HepG2 (cell line): ENCODE data around the gene MISP3. TPM values are rescaled to one million over a fixed set of nuclear protein-coding genes. Genes with fewer than 3 reads are reported as not detected.
A peak's percentile ranks its signal among the peaks of the same experiment; 100 is the strongest.

Experiments
- CCAR2 ChIP-seq: fragments of 200-400 bp; formaldehyde crosslinking; optimal IDR thresholded peaks from 2 replicates; pipeline ENCODE3; 2018; ENCODE audit warnings: low read depth, mild to moderate bottlenecking, low read length, moderate library complexity
- FOXK1 ChIP-seq: sonication (generic); formaldehyde crosslinking; IDR thresholded peaks from 2 replicates; pipeline ENCODE4 v1.4.0; 2020; ENCODE audit warnings: low read depth, missing genetic modification reagents, borderline replicate concordance
- PHF21A ChIP-seq: sonication (generic); formaldehyde crosslinking; IDR thresholded peaks from 2 replicates; pipeline ENCODE4 v1.5.0; 2020; ENCODE audit warnings: mild to moderate bottlenecking, missing genetic modification reagents
- TOPORS ChIP-seq: sonication (generic); formaldehyde crosslinking; IDR thresholded peaks from 2 replicates; pipeline ENCODE4 v1.8.0; 2023; ENCODE audit warnings: mild to moderate bottlenecking, missing genetic modification reagents
- ZBTB20 ChIP-seq: sonication (generic); formaldehyde crosslinking; IDR thresholded peaks from 2 replicates; pipeline ENCODE4 v1.8.1; 2023; ENCODE audit warnings: missing genetic modification reagents, low read depth, mild to moderate bottlenecking, borderline replicate concordance
- ZBTB7A ChIP-seq: sonication (generic); formaldehyde crosslinking; IDR thresholded peaks from 2 replicates; pipeline ENCODE4 v1.8.0; 2022; ENCODE audit warnings: mild to moderate bottlenecking, missing genetic modification reagents
- ZEB1 ChIP-seq: IDR thresholded peaks from 2 replicates; pipeline ENCODE4 v1.6.1; 2012; ENCODE audit warnings: mild to moderate bottlenecking, low read depth, inconsistent platforms; ENCODE audit not compliant: insufficient replicate concordance
- ZNF547 ChIP-seq: sonication (generic); formaldehyde crosslinking; IDR thresholded peaks from 2 replicates; pipeline ENCODE4 v1.5.1; 2020; ENCODE audit warnings: mild to moderate bottlenecking, missing genetic modification reagents
- ZNF652 ChIP-seq: IDR thresholded peaks from 2 replicates; pipeline ENCODE4 v1.6.1; 2016; ENCODE audit warnings: low read depth, borderline replicate concordance
- polyA plus RNA-seq, 8 experiments: library from polyadenylated mRNA; depleted of rRNA in 3 of 8; stranded (reverse) in 7 of 8; unstranded in 1 of 8; fragments of >200 nt; fragmentation: Illumina TruSeq in 4 of 8; extraction: Trizol in 4 of 8; gene quantifications; 2 replicates each; pipeline versions ENCODE4 v1.2.1 to v1.2.3, GENCODE V29; 2011 to 2016; ENCODE audit warnings: low read depth in 4 of 8, missing spikeins in 1 of 8, mixed read lengths in 1 of 8; ENCODE audit not compliant: insufficient read depth in 1 of 8
- total RNA-seq, 5 experiments: library from RNA; depleted of rRNA; stranded (reverse); fragments of >200 nt; fragmentation: Illumina TruSeq; extraction: Trizol; gene quantifications; 2 replicates each; pipeline ENCODE4 v1.2.3, GENCODE V29; 2016; ENCODE audit warnings: low read depth in 1 of 5
- TF ChIP-seq, protein P1 (sequence below): sonication (generic); IDR thresholded peaks from 2 replicates; pipeline ENCODE4 v1.6.1; 2016; ENCODE audit warnings: low read depth, borderline replicate concordance
- TF ChIP-seq, protein P2 (sequence below): IDR thresholded peaks from 2 replicates; pipeline ENCODE4 v1.6.1; 2016; ENCODE audit warnings: missing compliant biosample characterization, missing genetic modification reagents, borderline replicate concordance
- TF ChIP-seq, protein P3 (sequence below): sonication (generic); formaldehyde crosslinking; IDR thresholded peaks from 2 replicates; pipeline ENCODE4 v1.8.0; 2022; ENCODE audit warnings: mild to moderate bottlenecking, missing genetic modification reagents, moderate library complexity
- TF ChIP-seq, protein P4 (sequence below): fragments of 450-650 bp; IDR thresholded peaks from 2 replicates; pipeline ENCODE4 v1.6.1; 2017; ENCODE audit warnings: mild to moderate bottlenecking
- TF ChIP-seq, protein P5 (sequence below): sonication (generic); formaldehyde crosslinking; IDR thresholded peaks from 2 replicates; pipeline ENCODE4 v1.4.0; 2020; ENCODE audit warnings: missing genetic modification reagents, borderline replicate concordance
- TF ChIP-seq, protein P6 (sequence below): sonication (generic); formaldehyde crosslinking; IDR thresholded peaks from 2 replicates; pipeline ENCODE4 v1.8.1; 2022; ENCODE audit warnings: low read depth, mild to moderate bottlenecking, missing genetic modification reagents

MISP3 gene
- total and polyA plus RNA-seq, 2 of the 13 experiments (the other 11 are each of a cell fraction or from before 2014, with no cell fraction given): 2.5 to 5.4 TPM

DNA sequence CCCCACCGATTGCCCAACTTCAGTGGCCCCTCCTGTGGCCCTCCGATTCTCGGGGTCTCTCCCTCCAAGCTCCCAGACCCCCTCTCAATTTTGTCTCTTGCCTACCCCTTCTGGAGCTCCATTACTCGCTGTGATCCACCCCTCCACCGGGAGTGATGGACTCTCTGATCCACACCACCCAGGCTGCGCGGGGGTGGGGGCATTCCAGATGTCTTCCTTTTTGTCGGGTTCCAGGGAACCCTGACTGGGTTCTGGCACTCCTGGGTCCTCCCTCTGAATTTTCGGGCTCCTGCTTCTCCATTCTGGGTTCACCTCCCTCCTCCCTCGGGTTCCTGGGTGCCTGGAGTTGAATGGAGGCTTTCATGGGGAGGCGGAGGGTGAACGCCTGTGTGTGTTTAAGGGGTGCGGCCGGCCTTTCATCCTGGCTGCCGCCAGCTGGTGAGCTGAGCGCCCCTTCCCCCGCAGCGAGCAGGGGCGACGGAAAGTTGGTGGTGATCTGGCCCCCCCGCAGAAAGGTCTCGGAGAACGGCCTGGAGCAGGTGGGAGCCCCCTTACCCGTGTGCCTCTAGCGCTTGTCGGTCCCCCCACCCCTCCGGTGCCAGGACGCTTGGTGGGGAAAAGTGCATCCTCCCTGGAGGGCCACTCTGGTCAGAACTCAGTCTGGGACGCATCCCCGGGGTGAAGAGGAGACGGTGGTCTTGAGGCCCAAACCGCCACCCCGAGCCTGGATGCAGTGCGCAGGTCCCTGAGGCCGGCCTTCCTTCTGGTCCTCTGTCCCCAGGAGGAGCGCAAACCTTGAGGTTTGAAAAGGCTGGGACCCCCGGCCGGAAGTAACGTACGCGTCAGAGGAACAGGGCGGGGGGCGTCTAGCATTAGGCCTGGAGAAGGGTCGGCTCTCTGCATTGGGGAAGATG lies 1.6 kb downstream of the MISP3 start (continued):
- no peak for TF ChIP-seq ZBTB20 (CRISPR knock-in tag)
- peak; percentile 58; the same call in 1 of the 2 replicates for TF ChIP-seq ZBTB7A (CRISPR knock-in tag)
- TF ChIP-seq, protein P1, sequence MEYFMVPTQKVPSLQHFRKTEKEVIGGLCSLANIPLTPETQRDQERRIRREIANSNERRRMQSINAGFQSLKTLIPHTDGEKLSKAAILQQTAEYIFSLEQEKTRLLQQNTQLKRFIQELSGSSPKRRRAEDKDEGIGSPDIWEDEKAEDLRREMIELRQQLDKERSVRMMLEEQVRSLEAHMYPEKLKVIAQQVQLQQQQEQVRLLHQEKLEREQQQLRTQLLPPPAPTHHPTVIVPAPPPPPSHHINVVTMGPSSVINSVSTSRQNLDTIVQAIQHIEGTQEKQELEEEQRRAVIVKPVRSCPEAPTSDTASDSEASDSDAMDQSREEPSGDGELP: peak; percentile 86
- TF ChIP-seq, protein P2, sequence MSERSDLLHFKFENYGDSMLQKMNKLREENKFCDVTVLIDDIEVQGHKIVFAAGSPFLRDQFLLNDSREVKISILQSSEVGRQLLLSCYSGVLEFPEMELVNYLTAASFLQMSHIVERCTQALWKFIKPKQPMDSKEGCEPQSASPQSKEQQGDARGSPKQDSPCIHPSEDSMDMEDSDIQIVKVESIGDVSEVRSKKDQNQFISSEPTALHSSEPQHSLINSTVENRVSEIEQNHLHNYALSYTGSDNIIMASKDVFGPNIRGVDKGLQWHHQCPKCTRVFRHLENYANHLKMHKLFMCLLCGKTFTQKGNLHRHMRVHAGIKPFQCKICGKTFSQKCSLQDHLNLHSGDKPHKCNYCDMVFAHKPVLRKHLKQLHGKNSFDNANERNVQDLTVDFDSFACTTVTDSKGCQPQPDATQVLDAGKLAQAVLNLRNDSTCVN: 0 out of 2 replicates have a peak, but pooled peaks have one; percentile 16
- TF ChIP-seq, protein P3, sequence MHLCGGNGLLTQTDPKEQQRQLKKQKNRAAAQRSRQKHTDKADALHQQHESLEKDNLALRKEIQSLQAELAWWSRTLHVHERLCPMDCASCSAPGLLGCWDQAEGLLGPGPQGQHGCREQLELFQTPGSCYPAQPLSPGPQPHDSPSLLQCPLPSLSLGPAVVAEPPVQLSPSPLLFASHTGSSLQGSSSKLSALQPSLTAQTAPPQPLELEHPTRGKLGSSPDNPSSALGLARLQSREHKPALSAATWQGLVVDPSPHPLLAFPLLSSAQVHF (CRISPR knock-in tag): no peak
- no peak for TF ChIP-seq ZEB1
- TF ChIP-seq ZNF547 (CRISPR knock-in tag): 0 out of 2 replicates have a peak, but pooled peaks have one; percentile 32
- TF ChIP-seq, protein P4, sequence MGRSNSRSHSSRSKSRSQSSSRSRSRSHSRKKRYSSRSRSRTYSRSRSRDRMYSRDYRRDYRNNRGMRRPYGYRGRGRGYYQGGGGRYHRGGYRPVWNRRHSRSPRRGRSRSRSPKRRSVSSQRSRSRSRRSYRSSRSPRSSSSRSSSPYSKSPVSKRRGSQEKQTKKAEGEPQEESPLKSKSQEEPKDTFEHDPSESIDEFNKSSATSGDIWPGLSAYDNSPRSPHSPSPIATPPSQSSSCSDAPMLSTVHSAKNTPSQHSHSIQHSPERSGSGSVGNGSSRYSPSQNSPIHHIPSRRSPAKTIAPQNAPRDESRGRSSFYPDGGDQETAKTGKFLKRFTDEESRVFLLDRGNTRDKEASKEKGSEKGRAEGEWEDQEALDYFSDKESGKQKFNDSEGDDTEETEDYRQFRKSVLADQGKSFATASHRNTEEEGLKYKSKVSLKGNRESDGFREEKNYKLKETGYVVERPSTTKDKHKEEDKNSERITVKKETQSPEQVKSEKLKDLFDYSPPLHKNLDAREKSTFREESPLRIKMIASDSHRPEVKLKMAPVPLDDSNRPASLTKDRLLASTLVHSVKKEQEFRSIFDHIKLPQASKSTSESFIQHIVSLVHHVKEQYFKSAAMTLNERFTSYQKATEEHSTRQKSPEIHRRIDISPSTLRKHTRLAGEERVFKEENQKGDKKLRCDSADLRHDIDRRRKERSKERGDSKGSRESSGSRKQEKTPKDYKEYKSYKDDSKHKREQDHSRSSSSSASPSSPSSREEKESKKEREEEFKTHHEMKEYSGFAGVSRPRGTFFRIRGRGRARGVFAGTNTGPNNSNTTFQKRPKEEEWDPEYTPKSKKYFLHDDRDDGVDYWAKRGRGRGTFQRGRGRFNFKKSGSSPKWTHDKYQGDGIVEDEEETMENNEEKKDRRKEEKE: no peak
- TF ChIP-seq, protein P5, sequence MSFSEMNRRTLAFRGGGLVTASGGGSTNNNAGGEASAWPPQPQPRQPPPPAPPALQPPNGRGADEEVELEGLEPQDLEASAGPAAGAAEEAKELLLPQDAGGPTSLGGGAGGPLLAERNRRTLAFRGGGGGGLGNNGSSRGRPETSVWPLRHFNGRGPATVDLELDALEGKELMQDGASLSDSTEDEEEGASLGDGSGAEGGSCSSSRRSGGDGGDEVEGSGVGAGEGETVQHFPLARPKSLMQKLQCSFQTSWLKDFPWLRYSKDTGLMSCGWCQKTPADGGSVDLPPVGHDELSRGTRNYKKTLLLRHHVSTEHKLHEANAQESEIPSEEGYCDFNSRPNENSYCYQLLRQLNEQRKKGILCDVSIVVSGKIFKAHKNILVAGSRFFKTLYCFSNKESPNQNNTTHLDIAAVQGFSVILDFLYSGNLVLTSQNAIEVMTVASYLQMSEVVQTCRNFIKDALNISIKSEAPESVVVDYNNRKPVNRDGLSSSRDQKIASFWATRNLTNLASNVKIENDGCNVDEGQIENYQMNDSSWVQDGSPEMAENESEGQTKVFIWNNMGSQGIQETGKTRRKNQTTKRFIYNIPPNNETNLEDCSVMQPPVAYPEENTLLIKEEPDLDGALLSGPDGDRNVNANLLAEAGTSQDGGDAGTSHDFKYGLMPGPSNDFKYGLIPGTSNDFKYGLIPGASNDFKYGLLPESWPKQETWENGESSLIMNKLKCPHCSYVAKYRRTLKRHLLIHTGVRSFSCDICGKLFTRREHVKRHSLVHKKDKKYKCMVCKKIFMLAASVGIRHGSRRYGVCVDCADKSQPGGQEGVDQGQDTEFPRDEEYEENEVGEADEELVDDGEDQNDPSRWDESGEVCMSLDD (CRISPR knock-in tag): peak; percentile 30; the same call in 1 of the 2 replicates
- TF ChIP-seq CCAR2: peak; percentile 56
- TF ChIP-seq FOXK1: no peak
- TF ChIP-seq, protein P6, sequence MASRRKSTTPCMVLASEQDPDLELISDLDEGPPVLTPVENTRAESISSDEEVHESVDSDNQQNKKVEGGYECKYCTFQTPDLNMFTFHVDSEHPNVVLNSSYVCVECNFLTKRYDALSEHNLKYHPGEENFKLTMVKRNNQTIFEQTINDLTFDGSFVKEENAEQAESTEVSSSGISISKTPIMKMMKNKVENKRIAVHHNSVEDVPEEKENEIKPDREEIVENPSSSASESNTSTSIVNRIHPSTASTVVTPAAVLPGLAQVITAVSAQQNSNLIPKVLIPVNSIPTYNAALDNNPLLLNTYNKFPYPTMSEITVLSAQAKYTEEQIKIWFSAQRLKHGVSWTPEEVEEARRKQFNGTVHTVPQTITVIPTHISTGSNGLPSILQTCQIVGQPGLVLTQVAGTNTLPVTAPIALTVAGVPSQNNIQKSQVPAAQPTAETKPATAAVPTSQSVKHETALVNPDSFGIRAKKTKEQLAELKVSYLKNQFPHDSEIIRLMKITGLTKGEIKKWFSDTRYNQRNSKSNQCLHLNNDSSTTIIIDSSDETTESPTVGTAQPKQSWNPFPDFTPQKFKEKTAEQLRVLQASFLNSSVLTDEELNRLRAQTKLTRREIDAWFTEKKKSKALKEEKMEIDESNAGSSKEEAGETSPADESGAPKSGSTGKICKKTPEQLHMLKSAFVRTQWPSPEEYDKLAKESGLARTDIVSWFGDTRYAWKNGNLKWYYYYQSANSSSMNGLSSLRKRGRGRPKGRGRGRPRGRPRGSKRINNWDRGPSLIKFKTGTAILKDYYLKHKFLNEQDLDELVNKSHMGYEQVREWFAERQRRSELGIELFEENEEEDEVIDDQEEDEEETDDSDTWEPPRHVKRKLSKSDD: 0 out of 2 replicates have a peak, but pooled peaks have one; percentile 25
- TF ChIP-seq TOPORS (CRISPR knock-in tag): no peak
- no peak for TF ChIP-seq ZNF652 (CRISPR knock-in tag)
- TF ChIP-seq PHF21A (CRISPR knock-in tag): peak; percentile 35; the same call in 1 of the 2 replicates
